H1 (cell line): ENCODE measurements around the gene GGA2. TPM values are rescaled to one million over a fixed set of nuclear protein-coding genes. Genes with fewer than 3 reads are reported as not detected.

Experiments
- CHD7 ChIP-seq: fragments of 300-600 bp; sonication (generic); IDR thresholded peaks from 2 replicates; pipeline ENCODE4 v1.7.1; 2012; ENCODE audit warnings: low read length, moderate library complexity, mild to moderate bottlenecking, inconsistent platforms; ENCODE audit not compliant: insufficient replicate concordance
- TAF1 ChIP-seq: IDR thresholded peaks from 2 replicates; pipeline ENCODE4 v1.6.1; 2011; ENCODE audit warnings: mild to moderate bottlenecking, low read depth, low read length
- USF2 ChIP-seq: IDR thresholded peaks from 2 replicates; pipeline ENCODE4 v1.6.1; 2011; ENCODE audit warnings: low read length, improper control_type of control experiment
- polyA plus RNA-seq, 7 experiments: library from polyadenylated mRNA; depleted of rRNA in 3 of 7; stranded (reverse) in 5 of 7; unstranded in 2 of 7; fragments of >200 nt in 5 of 7; fragments of 200-250 nt in 2 of 7; gene quantifications; 1 replicate in 5 of 7; 2 replicates in 1 of 7; 4 replicates in 1 of 7; pipeline versions ENCODE4 v1.2.1 to v1.2.3, GENCODE V29; 2011 to 2013; ENCODE audit warnings: missing spikeins in 2 of 7, mixed read lengths in 2 of 7
- total RNA-seq: library from RNA; stranded (reverse); fragmentation: NEBNext Ultra II Directional; extraction: Animal tissue kit (Norgen Biotek cat#: 25700); gene quantifications from 2 replicates; pipeline ENCODE4 v1.2.1, GENCODE V29; 2021

GGA2 gene
- total and polyA plus RNA-seq, 2 of the 8 experiments (the other 6 are each of a cell fraction or from before 2014, with no cell fraction given): 65.8 to 114 TPM

- TF ChIP-seq USF2 (no peak), TAF1 (no peak), CHD7 (no peak)
- TF ChIP-seq, all 59 proteins: peak for 0
Measured at GRCh38 chr16:23498863-23499262, 11.4 kb downstream of the GGA2 start (continued).
